ENCODE measurements around the gene CLDN6.

CLDN6 gene

DNA sequence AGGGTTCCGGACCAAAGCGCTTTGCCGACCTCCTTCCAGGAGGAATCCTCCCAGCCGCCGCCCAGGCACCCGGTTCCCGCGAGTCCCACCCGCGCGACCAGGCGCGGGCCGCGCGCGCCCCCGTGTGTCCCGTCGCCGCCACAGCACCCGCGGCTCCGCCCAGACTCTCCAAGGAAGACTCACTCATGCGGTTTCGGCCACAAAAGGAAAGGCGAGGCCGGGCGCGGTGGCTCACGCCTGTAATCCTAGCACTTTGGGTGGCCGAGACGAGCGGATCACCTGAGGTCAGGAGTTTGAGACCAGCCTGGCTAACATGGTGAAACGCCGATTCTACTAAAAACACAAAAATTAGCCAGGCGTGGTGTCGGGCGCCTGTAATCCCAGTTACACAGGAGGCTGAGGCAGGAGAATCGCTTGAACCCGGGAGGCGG, 34.3 kb downstream of the CLDN6 start:
- Mint-ChIP-seq H3K9me3 (no peaks in the 10 kb centered on the region), H3K36me3 (ENCODE audit: low read depth) (peaks cover 10% of the 10 kb centered on the region), H3K27me3 (peaks cover 5% of the 10 kb centered on the region), H3K4me1 (ENCODE audit: low read depth) (peaks cover 28% of the 10 kb centered on the region), H3K4me3 (peak overlapping the region; percentile 33), H3K27ac (no peak overlapping the region)
- peak; percentile 86 for DNase-seq

DNA sequence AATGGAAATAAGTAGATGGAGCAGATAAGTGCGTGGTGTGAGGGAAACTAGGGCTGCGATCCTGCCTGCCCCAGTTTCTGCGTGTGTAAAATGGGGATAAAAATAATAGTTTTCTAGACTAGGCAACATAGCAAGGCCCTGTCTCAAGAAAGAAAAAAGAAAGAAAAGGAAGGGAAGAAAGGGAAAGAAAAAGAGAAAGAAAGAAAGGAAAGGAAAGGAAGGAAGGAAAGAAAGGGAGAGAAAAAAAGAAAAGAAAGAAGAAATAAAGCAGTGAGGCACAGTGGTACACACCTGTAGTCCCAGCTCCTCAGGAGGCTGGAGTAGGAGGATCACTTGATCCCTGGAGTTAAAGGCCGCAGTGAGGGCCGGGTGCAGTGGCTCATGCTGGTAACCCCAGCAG, 35.6 kb downstream of the CLDN6 start:
- Mint-ChIP-seq H3K4me3 (peak overlapping the region; percentile 60), H3K27ac (no peak overlapping the region)

GRCh38 chr16:2981899-2982250, 36.1 kb downstream of the CLDN6 start:
- no peak for DNase-seq
- H3K4me3 Mint-ChIP-seq = peak overlapping the region; percentile 60
- peaks cover 26% of the 10 kb centered on the region for H3K36me3 Mint-ChIP-seq (ENCODE audit: low read depth)
- peak overlapping the region; percentile 45 for H3K27ac Mint-ChIP-seq
- peaks cover 5% of the 10 kb centered on the region for H3K27me3 Mint-ChIP-seq
- peaks cover 33% of the 10 kb centered on the region for H3K4me1 Mint-ChIP-seq (ENCODE audit: low read depth)
- H3K9me3 Mint-ChIP-seq = no peaks in the 10 kb centered on the region

More for the DNA sequence above, 35.6 kb downstream of the CLDN6 start:
- DNase-seq = no peak
- H3K36me3 Mint-ChIP-seq (ENCODE audit: low read depth) = peaks cover 21% of the 10 kb centered on the region
- H3K27me3 Mint-ChIP-seq = peaks cover 5% of the 10 kb centered on the region
- H3K4me1 Mint-ChIP-seq (ENCODE audit: low read depth) = peaks cover 33% of the 10 kb centered on the region
- H3K9me3 Mint-ChIP-seq = no peaks in the 10 kb centered on the region

GRCh38 chr16:2981177-2981898, 36.6 kb downstream of the CLDN6 start:
- H3K4me3 Mint-ChIP-seq = peak overlapping the region; percentile 90
- peaks cover 31% of the 10 kb centered on the region for H3K36me3 Mint-ChIP-seq (ENCODE audit: low read depth)
- peak overlapping the region; percentile 88 for H3K27ac Mint-ChIP-seq
- DNase-seq = no peak
- no peaks in the 10 kb centered on the region for H3K9me3 Mint-ChIP-seq
- peaks cover 3% of the 10 kb centered on the region for H3K27me3 Mint-ChIP-seq
- H3K4me1 Mint-ChIP-seq (ENCODE audit: low read depth) = peaks cover 33% of the 10 kb centered on the region

DNA sequence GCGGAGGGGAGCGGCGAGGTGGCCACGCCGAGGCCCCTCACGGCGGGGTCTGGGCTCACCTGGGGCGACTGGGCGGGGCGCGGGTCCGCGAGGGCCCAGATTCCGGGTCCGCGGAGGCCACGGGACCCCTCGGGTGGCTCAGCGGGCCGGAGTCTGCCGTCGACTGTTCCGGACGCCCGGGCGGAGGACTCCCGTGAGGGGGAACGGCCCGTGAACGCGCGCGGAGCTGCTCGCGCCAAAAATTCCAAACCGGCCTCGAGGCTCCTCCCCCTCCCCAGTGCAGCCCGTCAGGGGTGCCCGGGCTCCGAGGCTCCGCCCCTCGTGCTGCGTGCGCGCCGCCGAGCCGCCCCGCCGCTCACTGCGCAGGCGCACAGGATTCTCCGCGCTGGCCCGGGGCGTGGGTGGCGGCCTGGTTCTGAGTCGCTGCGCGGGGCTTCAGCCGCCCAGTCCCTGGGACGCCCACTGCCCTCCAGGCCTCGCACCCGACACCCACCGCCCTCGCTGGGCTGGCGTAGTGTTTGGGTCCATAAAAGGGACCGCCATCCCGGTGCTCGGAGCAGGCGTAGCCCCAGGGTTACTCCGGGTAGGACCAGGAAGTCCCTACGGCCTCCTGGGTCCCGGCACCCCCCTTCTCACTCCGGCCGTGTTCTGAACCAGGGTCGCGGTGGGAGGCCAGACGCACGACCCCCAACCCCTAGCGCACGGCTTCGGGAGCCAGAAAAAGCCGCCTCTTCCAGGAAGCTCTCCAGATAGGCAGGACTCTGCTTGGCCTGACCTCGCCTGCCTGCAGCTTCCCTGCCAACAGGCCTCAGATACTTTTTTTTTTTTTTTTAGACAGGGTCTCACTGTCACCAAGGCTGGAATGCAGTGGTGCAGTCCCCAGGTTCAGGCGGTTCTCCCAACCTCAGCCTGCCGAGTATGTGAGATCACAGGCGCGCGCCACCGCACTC, 37.5 kb downstream of the CLDN6 start, which contains the start of gene PKMYT1:
Gene PKMYT1 (minus strand): TSS at position 220 of the 950 bp plus-strand sequence. CDS start 789 bp downstream, outside the sequence.
- Mint-ChIP-seq H3K27me3 (peaks cover 3% of the 10 kb centered on the region), H3K4me3 (peak within 1 kb of the TSS; percentile 90), H3K36me3 (ENCODE audit: low read depth) (peaks cover 40% of the 10 kb centered on the region)

DNA sequence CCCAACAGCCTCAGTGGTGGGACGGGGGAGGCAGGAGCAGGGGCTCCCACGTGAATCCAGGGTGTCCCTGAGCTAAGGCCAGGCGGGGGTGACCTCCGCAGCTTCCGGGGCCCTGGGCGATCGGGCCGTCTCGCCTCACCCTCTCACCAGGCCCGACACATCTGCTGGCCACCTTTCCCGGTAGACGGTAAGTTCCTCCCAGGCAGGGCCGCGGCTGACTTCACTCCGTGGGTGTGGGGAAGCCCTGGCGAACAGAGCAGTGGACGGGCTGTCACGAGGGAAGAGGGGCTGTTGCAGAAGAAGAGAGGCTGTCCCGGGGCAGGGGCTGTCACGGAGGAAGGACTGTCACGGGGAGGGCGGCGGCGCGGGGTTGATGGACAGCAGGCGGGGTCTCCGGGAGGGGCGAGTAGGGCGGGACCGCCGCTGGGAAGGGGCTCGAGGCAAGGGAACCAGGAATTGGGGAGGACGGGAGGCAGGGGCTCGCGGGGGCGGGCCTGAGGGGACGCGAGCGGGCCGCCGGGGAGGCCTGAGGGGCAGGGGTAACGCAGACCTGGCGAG, 38.2 kb downstream of the CLDN6 start:
- Mint-ChIP-seq H3K4me3 (peak overlapping the region; percentile 90), H3K9me3 (no peaks in the 10 kb centered on the region), H3K36me3 (ENCODE audit: low read depth) (peaks cover 47% of the 10 kb centered on the region), H3K27ac (peak overlapping the region; percentile 88), H3K27me3 (peaks cover 3% of the 10 kb centered on the region), H3K4me1 (ENCODE audit: low read depth) (peaks cover 33% of the 10 kb centered on the region)
- no peak for DNase-seq

More for the DNA sequence above, 37.5 kb downstream of the CLDN6 start, which contains the start of gene PKMYT1:
- peaks cover 33% of the 10 kb centered on the region for H3K4me1 Mint-ChIP-seq (ENCODE audit: low read depth)
- no peaks in the 10 kb centered on the region for H3K9me3 Mint-ChIP-seq
- peak within 1 kb of the TSS; percentile 88 for H3K27ac Mint-ChIP-seq
- peak; percentile 98 for DNase-seq

DNA sequence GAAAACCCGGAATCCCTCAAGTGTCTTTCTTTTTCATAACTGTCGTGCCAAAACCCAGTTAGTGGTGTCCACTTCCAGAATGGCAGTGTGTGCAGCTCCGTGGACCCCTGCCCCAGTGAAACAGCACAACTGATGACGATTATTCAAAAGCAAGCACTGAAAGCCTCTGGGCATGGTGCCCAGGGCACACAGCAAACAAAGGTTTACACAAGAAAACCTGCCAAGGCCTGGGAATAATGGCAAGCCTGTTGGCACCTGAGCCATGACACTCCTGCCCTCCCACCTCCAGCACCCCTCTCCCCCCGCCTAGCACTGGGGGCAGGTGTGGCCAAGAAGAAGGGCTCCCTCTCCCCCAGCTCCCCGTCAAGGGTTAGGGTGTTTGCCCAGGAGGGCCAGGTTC, 40.5 kb downstream of the CLDN6 start:
- peaks cover 23% of the 10 kb centered on the region for H3K4me1 Mint-ChIP-seq (ENCODE audit: low read depth)
- H3K27ac Mint-ChIP-seq = peak overlapping the region; percentile 33
- no peak for DNase-seq
- no peaks in the 10 kb centered on the region for H3K27me3 Mint-ChIP-seq
- no peak overlapping the region for H3K4me3 Mint-ChIP-seq
- H3K36me3 Mint-ChIP-seq (ENCODE audit: low read depth) = peaks cover 67% of the 10 kb centered on the region
- no peaks in the 10 kb centered on the region for H3K9me3 Mint-ChIP-seq

DNA sequence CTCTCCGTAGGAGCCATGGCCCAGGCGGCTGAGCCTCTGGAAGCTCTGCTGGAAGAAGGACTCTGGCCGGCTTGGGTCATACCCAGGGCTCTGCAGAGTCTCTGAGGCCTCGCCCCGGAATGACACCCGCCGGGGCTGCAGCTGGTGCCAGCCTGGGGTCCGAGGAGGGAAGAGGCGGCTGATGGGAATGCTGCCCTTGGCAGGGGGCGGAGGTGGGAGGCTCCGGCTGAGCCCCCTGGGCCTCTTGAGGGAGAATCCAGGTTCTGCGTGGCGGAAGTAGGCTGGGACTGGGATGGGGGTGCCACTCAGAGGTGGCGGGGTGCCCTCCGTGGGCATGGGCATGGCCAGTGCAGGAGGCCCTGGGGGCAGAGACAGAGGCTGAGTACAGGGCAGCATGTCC, 41.3 kb downstream of the CLDN6 start:
- no peak overlapping the region for H3K27ac Mint-ChIP-seq
- no peaks in the 10 kb centered on the region for H3K9me3 Mint-ChIP-seq
- peaks cover 75% of the 10 kb centered on the region for H3K36me3 Mint-ChIP-seq (ENCODE audit: low read depth)
- no peak for DNase-seq
- no peaks in the 10 kb centered on the region for H3K27me3 Mint-ChIP-seq
- peaks cover 19% of the 10 kb centered on the region for H3K4me1 Mint-ChIP-seq (ENCODE audit: low read depth)
- no peak overlapping the region for H3K4me3 Mint-ChIP-seq

GRCh38 chr16:2976201-2976600, 41.8 kb downstream of the CLDN6 start:
- peaks cover 78% of the 10 kb centered on the region for H3K36me3 Mint-ChIP-seq (ENCODE audit: low read depth)
- no peak overlapping the region for H3K27ac Mint-ChIP-seq
- no peaks in the 10 kb centered on the region for H3K27me3 Mint-ChIP-seq
- no peaks in the 10 kb centered on the region for H3K9me3 Mint-ChIP-seq
- H3K4me1 Mint-ChIP-seq (ENCODE audit: low read depth) = peaks cover 16% of the 10 kb centered on the region
- H3K4me3 Mint-ChIP-seq = no peak overlapping the region
- no peak for DNase-seq

DNA sequence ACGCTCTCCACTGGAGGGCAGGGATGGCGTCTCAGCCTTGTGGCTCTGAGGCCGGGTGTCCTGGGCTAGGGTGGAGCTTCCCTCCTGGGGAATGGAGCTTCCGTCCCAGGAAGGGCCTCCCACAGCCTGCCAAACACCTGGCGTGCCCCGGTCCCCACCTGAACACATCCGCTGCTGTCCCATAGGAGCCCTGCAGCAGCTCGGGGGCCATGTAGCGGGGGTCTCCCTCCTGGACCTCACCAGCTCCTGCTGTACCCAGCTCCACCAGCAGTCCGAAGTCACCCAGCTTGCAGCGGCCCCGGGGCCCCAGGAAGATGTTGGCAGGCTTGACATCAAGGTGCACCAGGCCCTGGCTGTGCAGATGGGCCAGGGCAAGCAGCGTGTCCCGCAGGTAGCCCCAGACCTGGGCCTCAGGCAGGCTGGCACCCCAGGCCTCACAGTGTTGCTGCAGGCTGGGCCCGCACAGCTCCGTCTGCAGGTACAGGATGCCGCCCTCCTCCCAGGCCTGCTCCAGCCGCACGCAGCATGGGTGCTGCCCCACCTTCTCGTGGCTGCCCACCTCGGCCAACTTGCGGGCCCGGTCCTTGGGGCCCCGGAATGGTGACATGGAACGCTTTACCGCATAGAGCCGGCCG, 42.7 kb downstream of the CLDN6 start:
- H3K27ac Mint-ChIP-seq = no peak overlapping the region
- peaks cover 83% of the 10 kb centered on the region for H3K36me3 Mint-ChIP-seq (ENCODE audit: low read depth)

DNA sequence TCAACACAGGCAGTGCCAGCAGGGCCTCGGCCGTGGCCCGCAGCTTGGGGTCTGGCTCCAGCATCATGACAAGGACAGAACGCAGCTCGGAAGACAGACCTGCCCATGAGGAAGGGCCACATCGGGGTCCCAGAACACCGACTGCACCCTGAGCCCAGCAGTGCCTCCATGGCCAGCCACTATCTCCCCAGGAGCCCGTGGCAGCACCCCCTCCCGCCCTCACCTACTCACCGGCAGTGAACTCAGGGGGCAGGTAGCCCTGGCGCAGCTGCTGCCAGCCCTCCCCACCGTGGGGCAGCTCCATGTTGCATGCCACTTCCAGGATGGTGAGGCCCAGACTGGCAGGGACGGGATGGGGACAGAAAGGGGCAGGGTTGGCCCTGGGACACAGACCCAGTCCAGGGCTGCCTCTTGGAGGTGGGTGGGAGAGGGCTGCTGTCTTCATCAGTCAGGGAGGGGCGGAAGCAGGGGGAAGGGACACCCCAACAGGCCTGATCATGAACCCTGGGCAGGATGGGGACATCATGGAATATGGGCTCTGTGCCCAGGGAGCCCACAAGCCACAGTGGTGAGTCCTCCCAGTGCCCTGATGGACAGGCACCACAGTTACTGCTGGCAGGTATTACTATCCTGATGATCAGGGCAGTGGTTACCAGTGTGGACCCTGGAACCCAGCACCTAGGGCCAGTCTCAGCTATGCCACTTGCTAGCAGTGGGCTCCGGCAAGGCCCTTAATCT, 43.5 kb downstream of the CLDN6 start:
- Mint-ChIP-seq H3K4me1 (ENCODE audit: low read depth) (peaks cover 17% of the 10 kb centered on the region), H3K27me3 (no peaks in the 10 kb centered on the region), H3K4me3 (no peak overlapping the region), H3K27ac (peak overlapping the region; percentile 8), H3K36me3 (ENCODE audit: low read depth) (peaks cover 81% of the 10 kb centered on the region), H3K9me3 (no peaks in the 10 kb centered on the region)
- DNase-seq = no peak

More for the DNA sequence above, 42.7 kb downstream of the CLDN6 start:
- Mint-ChIP-seq H3K9me3 (no peaks in the 10 kb centered on the region), H3K27me3 (no peaks in the 10 kb centered on the region), H3K4me1 (ENCODE audit: low read depth) (peaks cover 17% of the 10 kb centered on the region), H3K4me3 (no peak overlapping the region)
- DNase-seq = no peak

GRCh38 chr16:2973605-2974318, 44.2 kb downstream of the CLDN6 start:
- no peak overlapping the region for H3K27ac Mint-ChIP-seq
- no peaks in the 10 kb centered on the region for H3K9me3 Mint-ChIP-seq
- peaks cover 77% of the 10 kb centered on the region for H3K36me3 Mint-ChIP-seq (ENCODE audit: low read depth)
- H3K4me3 Mint-ChIP-seq = no peak overlapping the region
- peaks cover 16% of the 10 kb centered on the region for H3K4me1 Mint-ChIP-seq (ENCODE audit: low read depth)
- no peak for DNase-seq
- peaks cover 2% of the 10 kb centered on the region for H3K27me3 Mint-ChIP-seq

DNA sequence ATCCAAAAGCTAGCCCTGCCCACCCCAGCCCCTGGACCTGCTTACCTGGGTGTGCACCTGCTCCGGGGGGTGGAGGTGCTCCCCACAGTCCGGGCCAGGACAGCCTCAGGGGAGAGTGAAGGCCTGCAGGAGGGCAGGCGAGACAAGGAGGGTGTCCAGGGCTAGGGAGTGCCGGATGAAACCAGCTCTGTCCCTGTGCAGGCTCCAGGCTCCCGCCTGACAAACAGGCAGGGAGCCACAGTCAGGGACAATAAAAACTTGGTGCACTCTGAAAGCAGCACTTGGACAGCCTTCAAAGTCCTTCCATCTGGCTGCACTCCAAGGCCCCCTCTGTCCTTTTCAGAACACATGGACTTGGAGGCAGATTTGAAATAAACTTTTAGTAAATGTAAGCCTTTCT, 44.9 kb downstream of the CLDN6 start:
- Mint-ChIP-seq H3K27me3 (peaks cover 9% of the 10 kb centered on the region), H3K9me3 (no peaks in the 10 kb centered on the region), H3K4me1 (ENCODE audit: low read depth) (peaks cover 20% of the 10 kb centered on the region), H3K27ac (no peak overlapping the region), H3K4me3 (no peak overlapping the region), H3K36me3 (ENCODE audit: low read depth) (peaks cover 74% of the 10 kb centered on the region)
- DNase-seq = no peak

Measured in activated T-cell treated with anti-CD3 and anti-CD28 coated beads, Interleukin-2, amount 50 U/mL, for 24 hours (primary cell).